Osteocyte (in vitro differentiated cells): ENCODE results near the gene RAX2. TPM values are rescaled to one million over a fixed set of nuclear protein-coding genes. Genes with fewer than 3 reads are reported as not detected.

Experiments
- DNase-seq: peaks from one replicate; pipeline ENCODE4 v3.0.0; 2021; ENCODE audit warnings: mixed read lengths; ENCODE audit not compliant: unreplicated experiment; ENCODE audit errors: extremely low spot score
- H3K27ac Mint-ChIP-seq: one replicate; pipeline ENCODE4 v1.8.0; 2021; ENCODE audit warnings: mild to moderate bottlenecking, mixed read lengths; ENCODE audit not compliant: unreplicated experiment
- H3K27me3 Mint-ChIP-seq: one replicate; pipeline ENCODE4 v1.8.0; 2021; ENCODE audit warnings: mixed read lengths; ENCODE audit not compliant: unreplicated experiment
- H3K36me3 Mint-ChIP-seq: one replicate; pipeline ENCODE4 v1.8.0; 2021; ENCODE audit warnings: mixed read lengths; ENCODE audit not compliant: unreplicated experiment
- H3K4me1 Mint-ChIP-seq: one replicate; pipeline ENCODE4 v1.8.0; 2021; ENCODE audit warnings: mixed read lengths; ENCODE audit not compliant: unreplicated experiment
- H3K4me3 Mint-ChIP-seq: one replicate; pipeline ENCODE4 v1.8.0; 2021; ENCODE audit warnings: mild to moderate bottlenecking, moderate library complexity, mixed read lengths; ENCODE audit not compliant: unreplicated experiment
- H3K9me3 Mint-ChIP-seq: one replicate; pipeline ENCODE4 v1.8.0; 2021; ENCODE audit warnings: mixed read lengths; ENCODE audit not compliant: unreplicated experiment
- CTCF ChIP-seq: fragments of 200-600 bp; sonication (generic); IDR thresholded peaks from 2 replicates; pipeline ENCODE4 v1.5.0; 2021; ENCODE audit warnings: antibody characterized with exemption, mild to moderate bottlenecking, moderate library complexity
- total RNA-seq: library from RNA; stranded (reverse); gene quantifications from 2 replicates; pipeline ENCODE4 v1.2.1, GENCODE V29; 2021

The RAX2 gene
- total RNA-seq, 1 donor from 2014 or later, result not detected

- Mint-ChIP-seq H3K4me3 (no peak overlapping the region), H3K27ac (no peak overlapping the region)
These were observed 51.6 kb downstream of the RAX2 start for GRCh38 chr19:3720349-3720917.

GRCh38 chr19:3719868-3720267 lies 52.2 kb downstream of the RAX2 start:
- no peak overlapping the region for H3K27ac Mint-ChIP-seq
- no peaks in the 10 kb centered on the region for H3K9me3 Mint-ChIP-seq
- no peak overlapping the region for H3K4me3 Mint-ChIP-seq
- peaks cover 17% of the 10 kb centered on the region for H3K27me3 Mint-ChIP-seq
- H3K4me1 Mint-ChIP-seq, result peaks cover 9% of the 10 kb centered on the region
- H3K36me3 Mint-ChIP-seq, result no peaks in the 10 kb centered on the region
- no peak for DNase-seq
- TF ChIP-seq CTCF, result no peak

More at GRCh38 chr19:3720349-3720917, 51.6 kb downstream of the RAX2 start:
- no peak for DNase-seq
- Mint-ChIP-seq H3K36me3 (no peaks in the 10 kb centered on the region), H3K4me1 (peaks cover 9% of the 10 kb centered on the region), H3K27me3 (peaks cover 17% of the 10 kb centered on the region), H3K9me3 (no peaks in the 10 kb centered on the region)
- TF ChIP-seq CTCF, result no peak

Other genes starting within 250 kb of the RAX2 start
- gene TEKTIP1, start 233.1 kb downstream of the RAX2 start, total RNA-seq, result 0.73 and 0.97 TPM in 2 replicates
- 85.5 and 91.7 TPM in 2 replicates for gene MFSD12, start 214.6 kb downstream of the RAX2 start, total RNA-seq
- 74.1 and 81.4 TPM in 2 replicates for gene HMG20B, start 199.3 kb downstream of the RAX2 start, total RNA-seq
- gene GIPC3, start 186.8 kb downstream of the RAX2 start, total RNA-seq, result 0.67 and 1.2 TPM in 2 replicates
- gene TBXA2R, start 165.4 kb downstream of the RAX2 start, total RNA-seq, result 0.30 TPM in 1 of 2 replicates, not detected in the other
- 24.7 and 26.6 TPM in 2 replicates for gene CACTIN, start 145.4 kb downstream of the RAX2 start, total RNA-seq
- 73.0 and 75.7 TPM in 2 replicates for gene PIP5K1C, start 71.8 kb downstream of the RAX2 start, total RNA-seq
- not detected in 2 replicates for gene TJP3, start 63.8 kb downstream of the RAX2 start, total RNA-seq
- gene APBA3, start 10.5 kb downstream of the RAX2 start, total RNA-seq, result 21.6 and 24.7 TPM in 2 replicates
- 43.8 and 53.2 TPM in 2 replicates for gene MRPL54, start 9.5 kb downstream of the RAX2 start, total RNA-seq
- not detected in 2 replicates for gene MATK, start 14.2 kb upstream of the RAX2 start, total RNA-seq
- gene ZFR2, start 96.8 kb upstream of the RAX2 start, total RNA-seq, result 0.44 TPM in 1 of 2 replicates, not detected in the other
- not detected in 2 replicates for gene ATCAY, start 108.5 kb upstream of the RAX2 start, total RNA-seq
- gene NMRK2, start 160.8 kb upstream of the RAX2 start, total RNA-seq, result not detected in 2 replicates
- 92.9 and 94.7 TPM in 2 replicates for gene DAPK3, start 198.9 kb upstream of the RAX2 start, total RNA-seq
- 3,162 and 3,203 TPM in 2 replicates for gene EEF2, start 213.2 kb upstream of the RAX2 start, total RNA-seq
- 28.8 and 29.4 TPM in 2 replicates for gene PIAS4, start 235.5 kb upstream of the RAX2 start, total RNA-seq